GM19238 (cell line): ENCODE measurements around the gene DMRT3.

Experiments used
- DNase-seq: peaks from one replicate; pipeline ENCODE4 v3.0.0; 2011; ENCODE audit warnings: low spot score; ENCODE audit not compliant: insufficient read length

The DMRT3 gene

GRCh38 chr9:970151-970996 lies 6.1 kb upstream of the DMRT3 start:
- DNase-seq = no peak

GRCh38 chr9:971901-972500 lies 4.5 kb upstream of the DMRT3 start:
- no peak for DNase-seq

GRCh38 chr9:972501-973294 lies 3.8 kb upstream of the DMRT3 start:
- no peak for DNase-seq

- DNase-seq = no peak
Observed at GRCh38 chr9:973295-973834, 3.1 kb upstream of the DMRT3 start.

GRCh38 chr9:974031-974995 lies 2.1 kb upstream of the DMRT3 start:
- no peak for DNase-seq

- no peak for DNase-seq
Observed at GRCh38 chr9:974996-975739, 1.3 kb upstream of the DMRT3 start.

GRCh38 chr9:975740-976257 lies 656 bp upstream of the DMRT3 start:
- no peak for DNase-seq

- DNase-seq = no peak
Observed at GRCh38 chr9:976943-977837, 735 bp downstream of the DMRT3 start.

- DNase-seq = no peak
Observed at GRCh38 chr9:977838-978830, 1.7 kb downstream of the DMRT3 start.

GRCh38 chr9:979983-980382 lies 3.5 kb downstream of the DMRT3 start:
- DNase-seq = no peak

- no peak for DNase-seq
Observed at GRCh38 chr9:980640-981039, 4.2 kb downstream of the DMRT3 start.

GRCh38 chr9:981491-981898 lies 5.0 kb downstream of the DMRT3 start:
- no peak for DNase-seq

- no peak for DNase-seq
Observed at GRCh38 chr9:982394-983230, 6.2 kb downstream of the DMRT3 start.

- no peak for DNase-seq
Observed at GRCh38 chr9:994005-994404, 17.6 kb downstream of the DMRT3 start.

- no peak for DNase-seq
Observed at GRCh38 chr9:995192-995591, 18.7 kb downstream of the DMRT3 start.

GRCh38 chr9:995781-996180 lies 19.3 kb downstream of the DMRT3 start:
- DNase-seq = no peak
